Measurements from ENCODE around the gene SEBOX. TPM values are rescaled to one million over a fixed set of nuclear protein-coding genes. Genes with fewer than 3 reads are reported as not detected.

SEBOX gene
- total and polyA plus RNA-seq, 2 experiments from 2014 or later = not detected

- TF ChIP-seq, protein P1, sequence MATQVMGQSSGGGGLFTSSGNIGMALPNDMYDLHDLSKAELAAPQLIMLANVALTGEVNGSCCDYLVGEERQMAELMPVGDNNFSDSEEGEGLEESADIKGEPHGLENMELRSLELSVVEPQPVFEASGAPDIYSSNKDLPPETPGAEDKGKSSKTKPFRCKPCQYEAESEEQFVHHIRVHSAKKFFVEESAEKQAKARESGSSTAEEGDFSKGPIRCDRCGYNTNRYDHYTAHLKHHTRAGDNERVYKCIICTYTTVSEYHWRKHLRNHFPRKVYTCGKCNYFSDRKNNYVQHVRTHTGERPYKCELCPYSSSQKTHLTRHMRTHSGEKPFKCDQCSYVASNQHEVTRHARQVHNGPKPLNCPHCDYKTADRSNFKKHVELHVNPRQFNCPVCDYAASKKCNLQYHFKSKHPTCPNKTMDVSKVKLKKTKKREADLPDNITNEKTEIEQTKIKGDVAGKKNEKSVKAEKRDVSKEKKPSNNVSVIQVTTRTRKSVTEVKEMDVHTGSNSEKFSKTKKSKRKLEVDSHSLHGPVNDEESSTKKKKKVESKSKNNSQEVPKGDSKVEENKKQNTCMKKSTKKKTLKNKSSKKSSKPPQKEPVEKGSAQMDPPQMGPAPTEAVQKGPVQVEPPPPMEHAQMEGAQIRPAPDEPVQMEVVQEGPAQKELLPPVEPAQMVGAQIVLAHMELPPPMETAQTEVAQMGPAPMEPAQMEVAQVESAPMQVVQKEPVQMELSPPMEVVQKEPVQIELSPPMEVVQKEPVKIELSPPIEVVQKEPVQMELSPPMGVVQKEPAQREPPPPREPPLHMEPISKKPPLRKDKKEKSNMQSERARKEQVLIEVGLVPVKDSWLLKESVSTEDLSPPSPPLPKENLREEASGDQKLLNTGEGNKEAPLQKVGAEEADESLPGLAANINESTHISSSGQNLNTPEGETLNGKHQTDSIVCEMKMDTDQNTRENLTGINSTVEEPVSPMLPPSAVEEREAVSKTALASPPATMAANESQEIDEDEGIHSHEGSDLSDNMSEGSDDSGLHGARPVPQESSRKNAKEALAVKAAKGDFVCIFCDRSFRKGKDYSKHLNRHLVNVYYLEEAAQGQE (IDR thresholded peaks at IDR 0.05; ENCODE audit: unreplicated experiment) = no peak
- no peak for TF ChIP-seq ZNF114 (CRISPR knock-in tag; IDR thresholded peaks at IDR 0.05)
- no peak for TF ChIP-seq CREB1 (CRISPR knock-in tag; IDR thresholded peaks at IDR 0.05; ENCODE audit: low read depth)
- TF ChIP-seq ZNF331 (CRISPR knock-in tag; IDR thresholded peaks at IDR 0.05; ENCODE audit: low read depth) = no peak
Observed at GRCh38 chr17:28334666-28335200, 30.3 kb downstream of the SEBOX start (continued).

DNA sequence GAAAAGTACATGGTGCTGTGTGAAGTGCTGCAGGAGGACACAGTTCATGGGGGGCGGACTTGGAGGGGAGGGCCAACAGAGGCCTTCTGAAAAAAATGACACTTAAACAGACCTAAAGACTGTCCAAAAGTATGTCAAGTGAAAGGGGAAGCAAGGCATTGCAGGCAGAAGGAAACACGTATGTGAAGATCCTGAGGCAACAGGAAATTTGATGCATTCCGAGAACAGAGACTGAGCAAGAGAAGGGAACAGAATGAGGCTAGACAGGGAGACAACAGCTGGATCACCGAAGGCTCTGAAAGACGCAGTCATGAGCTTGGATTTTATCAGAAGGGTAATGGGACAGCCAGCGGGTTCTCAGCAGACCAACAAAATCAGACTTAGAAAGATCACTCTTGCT is 30.8 kb downstream of the SEBOX start:
- Histone ChIP-seq H3K27me3 (ENCODE audit: insufficient read depth) (no peaks in the 10 kb centered on the region), H3F3A (replicated peaks; ENCODE audit: low read depth) (0 out of 2 replicates have a peak, but pooled peaks cover 3% of the 10 kb centered on the region), H3K4me1 (ENCODE audit: insufficient read depth) (peaks cover 11% of the 10 kb centered on the region), H2AFZ (no peak overlapping the region), H4K20me1 (replicated peaks; ENCODE audit: insufficient read depth) (peaks cover 8% of the 10 kb centered on the region), H3K27ac (ENCODE audit: low read depth) (no peak overlapping the region), H3K36me3 (ENCODE audit: insufficient read depth) (no peaks in the 10 kb centered on the region), H3K9me2 (ENCODE audit: insufficient read depth) (no peaks in the 10 kb centered on the region), H3K79me2 (replicated peaks; ENCODE audit: insufficient read depth) (peaks cover 22% of the 10 kb centered on the region), H3K4me2 (peak overlapping the region; percentile 86), H3K4me3 (peak overlapping the region; percentile 80; the same call in 1 of the 2 replicates)
- Mint-ChIP-seq H3K4me3 (peak overlapping the region; percentile 98), H3K36me3 (ENCODE audit: low read depth) (peaks cover 7% of the 10 kb centered on the region), H3K9me3 (no peaks in the 10 kb centered on the region), H3K27ac (no peak overlapping the region), H3K27me3 (ENCODE audit: insufficient read depth, low read depth, poor library complexity) (peaks cover 15% of the 10 kb centered on the region), H3K4me1 (peaks cover 24% of the 10 kb centered on the region)
- TF ChIP-seq STAT1 (IDR thresholded peaks at IDR 0.05; ENCODE audit: unreplicated experiment) (no peak), CREB1 (CRISPR knock-in tag; IDR thresholded peaks at IDR 0.05; ENCODE audit: low read depth) (no peak), EZH2 (IDR thresholded peaks at IDR 0.05; ENCODE audit: low read depth, unreplicated experiment) (no peak), NANOG (IDR thresholded peaks at IDR 0.05; ENCODE audit: borderline replicate concordance) (no peak)
- TF ChIP-seq, protein P1 (IDR thresholded peaks at IDR 0.05; ENCODE audit: unreplicated experiment) = no peak
- TF ChIP-seq, protein P2, sequence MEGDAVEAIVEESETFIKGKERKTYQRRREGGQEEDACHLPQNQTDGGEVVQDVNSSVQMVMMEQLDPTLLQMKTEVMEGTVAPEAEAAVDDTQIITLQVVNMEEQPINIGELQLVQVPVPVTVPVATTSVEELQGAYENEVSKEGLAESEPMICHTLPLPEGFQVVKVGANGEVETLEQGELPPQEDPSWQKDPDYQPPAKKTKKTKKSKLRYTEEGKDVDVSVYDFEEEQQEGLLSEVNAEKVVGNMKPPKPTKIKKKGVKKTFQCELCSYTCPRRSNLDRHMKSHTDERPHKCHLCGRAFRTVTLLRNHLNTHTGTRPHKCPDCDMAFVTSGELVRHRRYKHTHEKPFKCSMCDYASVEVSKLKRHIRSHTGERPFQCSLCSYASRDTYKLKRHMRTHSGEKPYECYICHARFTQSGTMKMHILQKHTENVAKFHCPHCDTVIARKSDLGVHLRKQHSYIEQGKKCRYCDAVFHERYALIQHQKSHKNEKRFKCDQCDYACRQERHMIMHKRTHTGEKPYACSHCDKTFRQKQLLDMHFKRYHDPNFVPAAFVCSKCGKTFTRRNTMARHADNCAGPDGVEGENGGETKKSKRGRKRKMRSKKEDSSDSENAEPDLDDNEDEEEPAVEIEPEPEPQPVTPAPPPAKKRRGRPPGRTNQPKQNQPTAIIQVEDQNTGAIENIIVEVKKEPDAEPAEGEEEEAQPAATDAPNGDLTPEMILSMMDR (conservative IDR thresholded peaks at IDR 0.05; ENCODE audit: low read depth in 2 of 2) = no peak
- no peak for ATAC-seq
- no peak for DNase-seq (ENCODE audit: low spot score)
